GM12878 (cell line): ENCODE results near the gene MNAT1. TPM values are rescaled to one million over a fixed set of nuclear protein-coding genes. Genes with fewer than 3 reads are reported as not detected.
A peak's percentile ranks its signal among the peaks of the same experiment; 100 is the strongest.

Experiments
- ATAC-seq: fragments of 200-7000 bp; cut with Tn5 transposase; 3 replicates; pipeline ENCODE4 v1.9.1; 2020; ENCODE audit warnings: mild to moderate bottlenecking, moderate library complexity
- BruUV-seq: library from RNA; stranded (reverse); fragments of 400-500 nt; replicated peaks from 2 replicates; lab custom pipeline; 2021; lab: Mats Ljungman, UMichigan
- CTCF ChIA-PET: fragments of 300-600 bp; sonication (Branson Sonifier 250); formaldehyde crosslinking; extraction: SDS; loops from one replicate; lab custom pipeline; 2021; ENCODE audit warnings: inconsistent platforms; lab: Yijun Ruan, JAX
- POLR2A ChIA-PET: fragments of 350-600 bp; formaldehyde crosslinking; extraction: SDS; loops from one replicate; lab custom pipeline; 2021; ENCODE audit warnings: inconsistent platforms; lab: Charles Lee
- RAD21 ChIA-PET: fragments of 300-600 bp; sonication (Branson Sonifier 250); formaldehyde crosslinking; loops from one replicate; lab custom pipeline; 2023; ENCODE audit warnings: antibody characterized with exemption; ENCODE audit not compliant: unreplicated experiment; lab: Charles Lee
- SMC1A ChIA-PET: fragments of 300-600 bp; sonication (Branson Sonifier 250); formaldehyde crosslinking; loops from one replicate; lab custom pipeline; 2023; ENCODE audit not compliant: unreplicated experiment, uncharacterized antibody; lab: Charles Lee
- DNase-seq: peaks from one replicate; pipeline ENCODE4 v3.0.0-alpha.2; 2011; ENCODE audit warnings: low read depth, low spot score
- FAIRE-seq: peaks from 3 replicates; lab custom pipeline; 2011; peaks lifted over from hg19 to GRCh38; lab: Jason Lieb, UNC
- H2AFZ ChIP-seq: 2 replicates; pipeline ENCODE4 v1.6.0; 2011; ENCODE audit warnings: low read depth, low read length, control low read depth; ENCODE audit not compliant: control insufficient read depth
- H3K27ac ChIP-seq: 2 replicates; pipeline ENCODE4 v1.5.1; 2011; ENCODE audit warnings: control low read depth; ENCODE audit not compliant: control insufficient read depth, insufficient read depth
- H3K27me3 ChIP-seq, 2 experiments: replicated peaks in 1 of 2; 2 replicates each; pipeline versions ENCODE4 v1.6.0 to v1.6.1; 2011; ENCODE audit warnings: low read length in 1 of 2; ENCODE audit not compliant: control insufficient read depth in 2 of 2, insufficient read depth in 2 of 2
- H3K36me3 ChIP-seq, 2 experiments: 2 replicates each; pipeline ENCODE4 v1.5.1; 2011; ENCODE audit warnings: low read length in 1 of 2; ENCODE audit not compliant: control insufficient read depth in 2 of 2, insufficient read depth in 2 of 2
- H3K4me1 ChIP-seq: 2 replicates; pipeline ENCODE4 v1.6.1; 2011; ENCODE audit warnings: mild to moderate bottlenecking, low read length, moderate library complexity, mixed read lengths; ENCODE audit not compliant: control insufficient read depth, insufficient read depth
- H3K4me2 ChIP-seq: 2 replicates; pipeline ENCODE4 v1.6.0; 2011; ENCODE audit warnings: control low read depth; ENCODE audit not compliant: control insufficient read depth, insufficient read depth
- H3K4me3 ChIP-seq: fragments of 200-600 bp; sonication (generic); 2 replicates; pipeline ENCODE4 v1.5.1; 2016
- H3K79me2 ChIP-seq: 2 replicates; pipeline ENCODE4 v1.6.0; 2011; ENCODE audit warnings: low read length; ENCODE audit not compliant: control insufficient read depth, insufficient read depth
- H3K9ac ChIP-seq: 2 replicates; pipeline ENCODE4 v1.8.0; 2011; ENCODE audit warnings: low read length, control low read depth, mixed read lengths; ENCODE audit not compliant: control insufficient read depth, insufficient read depth
- H3K9me3 ChIP-seq: replicated peaks from 3 replicates; pipeline ENCODE4 v1.5.1; 2011; ENCODE audit warnings: mild to moderate bottlenecking, low read length; ENCODE audit not compliant: control insufficient read depth, insufficient read depth
- H4K20me1 ChIP-seq: 2 replicates; pipeline ENCODE4 v1.6.0; 2011; ENCODE audit not compliant: control insufficient read depth, insufficient read depth
- ATF3 ChIP-seq: IDR thresholded peaks from 2 replicates; pipeline ENCODE4 v1.6.1; 2011; ENCODE audit warnings: low read depth, mild to moderate bottlenecking, low read length, moderate library complexity, borderline replicate concordance; ENCODE audit errors: extremely low read depth
- BCL3 ChIP-seq: IDR thresholded peaks from 2 replicates; pipeline ENCODE4 v1.6.1; 2011; ENCODE audit warnings: borderline replicate concordance, low read depth, mild to moderate bottlenecking, moderate library complexity, low read length; ENCODE audit not compliant: insufficient read depth, poor library complexity, severe bottlenecking
- BMI1 ChIP-seq: fragments of 450-650 bp; IDR thresholded peaks from 2 replicates; pipeline ENCODE4 v1.6.1; 2016; ENCODE audit warnings: mild to moderate bottlenecking, moderate library complexity, borderline replicate concordance
- CREM ChIP-seq: IDR thresholded peaks from 2 replicates; pipeline ENCODE4 v1.6.1; 2014; ENCODE audit warnings: antibody characterized with exemption, low read depth
- EZH2 ChIP-seq: IDR thresholded peaks from 2 replicates; pipeline ENCODE4 v1.6.1; 2012; ENCODE audit warnings: low read depth, mild to moderate bottlenecking, control low read depth, inconsistent platforms, low read length, borderline replicate concordance; ENCODE audit not compliant: control insufficient read depth
- HDAC6 ChIP-seq: fragments of 200-600 bp; sonication (generic); IDR thresholded peaks from one replicate; pipeline ENCODE4 v1.8.0; 2017; ENCODE audit warnings: antibody characterized with exemption; ENCODE audit not compliant: unreplicated experiment
- IKZF2 ChIP-seq, 2 experiments: fragments of 450-650 bp; IDR thresholded peaks; 2 replicates each; pipeline ENCODE4 v1.6.1; 2017; ENCODE audit warnings: mild to moderate bottlenecking in 2 of 2, moderate library complexity in 2 of 2
- KDM1A ChIP-seq: fragments of 200-600 bp; sonication (generic); IDR thresholded peaks from 2 replicates; pipeline ENCODE4 v1.6.1; 2016; ENCODE audit warnings: borderline replicate concordance
- LARP7 ChIP-seq: fragments of 450-650 bp; IDR thresholded peaks from 2 replicates; pipeline ENCODE4 v1.6.1; 2017; ENCODE audit warnings: mild to moderate bottlenecking
- NFIC ChIP-seq: IDR thresholded peaks from 2 replicates; pipeline ENCODE4 v1.6.1; 2012; ENCODE audit warnings: low read depth, mild to moderate bottlenecking, inconsistent platforms, low read length, moderate library complexity
- NR2F1 ChIP-seq: fragments of 450-650 bp; conservative IDR thresholded peaks from 2 replicates; pipeline ENCODE4 v1.6.1; 2017; ENCODE audit warnings: mild to moderate bottlenecking
- PML ChIP-seq: IDR thresholded peaks from 2 replicates; pipeline ENCODE4 v1.6.1; 2012; ENCODE audit warnings: low read length, inconsistent platforms
- RELA ChIP-seq: fragments of 450-650 bp; IDR thresholded peaks from 2 replicates; pipeline ENCODE4 v1.8.0; 2014; ENCODE audit warnings: borderline replicate concordance; ENCODE audit not compliant: partially characterized antibody
- TBL1XR1 ChIP-seq: IDR thresholded peaks from 2 replicates; pipeline ENCODE4 v1.6.1; 2012; ENCODE audit warnings: low read depth, low read length, improper control_type of control experiment
- ZNF207 ChIP-seq: fragments of 450-650 bp; IDR thresholded peaks from 2 replicates; pipeline ENCODE4 v1.6.1; 2014; ENCODE audit warnings: antibody characterized with exemption, mild to moderate bottlenecking, borderline replicate concordance
- ZNF274 ChIP-seq: IDR thresholded peaks from one replicate; pipeline ENCODE4 v1.8.0; 2011; ENCODE audit not compliant: insufficient read length, insufficient read depth
- ZNF384 ChIP-seq: IDR thresholded peaks from 2 replicates; pipeline ENCODE4 v1.6.1; 2012; ENCODE audit warnings: low read depth, mild to moderate bottlenecking, low read length, improper control_type of control experiment, borderline replicate concordance
- WGBS: methylation state at CpG from one replicate; pipeline ENCODE4 v1.1.6; 2016; ENCODE audit warnings: low lambda C conversion rate; ENCODE audit not compliant: insufficient replicate concordance, insufficient coverage; ENCODE audit errors: missing lambda C conversion rate; 5-methylcytosine and 5-hydroxymethylcytosine counted together
- in situ Hi-C: fragments of 300-500 bp; cut with MboI; formaldehyde crosslinking; loops from 9 replicates; pipeline ENCODE4 v1.14.3; 2018; ENCODE audit warnings: mixed read lengths
- intact Hi-C: fragments of 100-400 bp; cut with micrococcal nuclease; formaldehyde crosslinking; loops from one replicate; pipeline ENCODE4 v1.14.2; 2022; ENCODE audit not compliant: unreplicated experiment
- polyA plus RNA-seq, 11 experiments: library from polyadenylated mRNA; depleted of rRNA in 4 of 11; unstranded in 6 of 11; stranded (reverse) in 5 of 11; fragments of >200 nt; fragmentation: Nextera tagmentation in 4 of 11; fragmentation: Illumina TruSeq in 1 of 11; extraction: Ambion mirVana in 4 of 11; extraction: Trizol in 1 of 11; gene quantifications; 1 replicate in 1 of 11; 2 replicates in 10 of 11; pipeline versions ENCODE4 v1.2.1 to v1.2.3, GENCODE V29; 2011 to 2016; ENCODE audit warnings: inconsistent platforms in 2 of 11, missing spikeins in 2 of 11, low read depth in 1 of 11
- total RNA-seq, 4 experiments: library from RNA; depleted of rRNA in 3 of 4; stranded (reverse); fragments of >200 nt in 3 of 4; fragmentation: Illumina TruSeq in 1 of 4; extraction: Trizol in 1 of 4; gene quantifications; 2 replicates each; pipeline versions ENCODE4 v1.2.1 to v1.2.3, GENCODE V29; 2013 to 2021
- TF ChIP-seq, protein P1 (sequence below): fragments of 450-650 bp; formaldehyde crosslinking; IDR thresholded peaks from 2 replicates; pipeline ENCODE4 v1.5.0; 2022; ENCODE audit warnings: mild to moderate bottlenecking, missing genetic modification characterization
- TF ChIP-seq, protein P2 (sequence below): fragments of 450-650 bp; conservative IDR thresholded peaks from 2 replicates; pipeline ENCODE4 v1.6.1; 2017; ENCODE audit warnings: mild to moderate bottlenecking, moderate library complexity

MNAT1 gene
- total and polyA plus RNA-seq, 10 of the 15 experiments (the other 5 are each of a cell fraction or from before 2014, with no cell fraction given), result 26.5 to 67.4 (median 40.8) TPM

DNA sequence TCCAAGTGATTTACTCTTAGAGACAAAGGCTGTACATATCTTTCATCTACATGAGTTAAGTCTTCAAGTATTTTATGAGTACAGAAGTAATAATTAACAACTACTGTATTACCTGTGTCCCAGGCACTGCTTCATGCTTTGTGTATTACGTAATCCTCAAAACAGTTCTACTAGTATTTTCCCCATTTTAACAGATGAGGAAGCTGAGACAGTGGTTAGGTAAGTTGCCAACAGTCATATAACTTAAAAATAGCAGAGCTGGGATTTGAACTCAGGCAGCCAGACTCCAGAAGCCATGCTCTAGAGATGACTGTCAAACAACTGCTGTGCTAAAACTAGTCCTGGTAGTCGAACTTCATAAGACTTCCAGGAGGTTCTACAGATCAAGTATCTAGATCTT lies 235.6 kb downstream of the MNAT1 start:
- CTCF ChIA-PET, result interaction anchor here (0.7 kb wide), 1 partner anchor 347 kb away, joined by 3 read pairs; no protein-coding TSS in a partner anchor
- BruUV-seq, result no TSS peak
- POLR2A ChIA-PET, result no interaction called here

More for the DNA sequence above, 235.6 kb downstream of the MNAT1 start:
- intact Hi-C loops, result no loop called here
- H4K20me1 ChIP-seq, result no peaks in the 10 kb centered on the region
- no peak for DNase-seq
- RAD21 ChIA-PET, result no interaction called here
- SMC1A ChIA-PET, result interaction anchor here (0.8 kb wide), 1 partner anchor 16 kb away, joined by 3 read pairs; no protein-coding TSS in a partner anchor
- 70% methylated on average over 2 of the region's 2 CpGs for WGBS
- in situ Hi-C loops, result no loop called here
- H3K4me1 ChIP-seq, result no peaks in the 10 kb centered on the region
- no peaks in the 10 kb centered on the region for H3K79me2 ChIP-seq
- no peaks in the 10 kb centered on the region for H3K27me3 ChIP-seq
- H3K27ac ChIP-seq, result no peak overlapping the region
- TF ChIP-seq RELA (no peak), CREM (no peak), ZNF274 (no peak), BCL3 (no peak), PML (no peak), BMI1 (no peak), NFIC (no peak), HDAC6 (no peak), KDM1A (no peak), ZNF384 (no peak), ATF3 (no peak), LARP7 (no peak), IKZF2 (IDR thresholded peaks at IDR 0.05) (no peak), NR2F1 (no peak), EZH2 (no peak), TBL1XR1 (no peak), ZNF207 (no peak)
- TF ChIP-seq, protein P1, sequence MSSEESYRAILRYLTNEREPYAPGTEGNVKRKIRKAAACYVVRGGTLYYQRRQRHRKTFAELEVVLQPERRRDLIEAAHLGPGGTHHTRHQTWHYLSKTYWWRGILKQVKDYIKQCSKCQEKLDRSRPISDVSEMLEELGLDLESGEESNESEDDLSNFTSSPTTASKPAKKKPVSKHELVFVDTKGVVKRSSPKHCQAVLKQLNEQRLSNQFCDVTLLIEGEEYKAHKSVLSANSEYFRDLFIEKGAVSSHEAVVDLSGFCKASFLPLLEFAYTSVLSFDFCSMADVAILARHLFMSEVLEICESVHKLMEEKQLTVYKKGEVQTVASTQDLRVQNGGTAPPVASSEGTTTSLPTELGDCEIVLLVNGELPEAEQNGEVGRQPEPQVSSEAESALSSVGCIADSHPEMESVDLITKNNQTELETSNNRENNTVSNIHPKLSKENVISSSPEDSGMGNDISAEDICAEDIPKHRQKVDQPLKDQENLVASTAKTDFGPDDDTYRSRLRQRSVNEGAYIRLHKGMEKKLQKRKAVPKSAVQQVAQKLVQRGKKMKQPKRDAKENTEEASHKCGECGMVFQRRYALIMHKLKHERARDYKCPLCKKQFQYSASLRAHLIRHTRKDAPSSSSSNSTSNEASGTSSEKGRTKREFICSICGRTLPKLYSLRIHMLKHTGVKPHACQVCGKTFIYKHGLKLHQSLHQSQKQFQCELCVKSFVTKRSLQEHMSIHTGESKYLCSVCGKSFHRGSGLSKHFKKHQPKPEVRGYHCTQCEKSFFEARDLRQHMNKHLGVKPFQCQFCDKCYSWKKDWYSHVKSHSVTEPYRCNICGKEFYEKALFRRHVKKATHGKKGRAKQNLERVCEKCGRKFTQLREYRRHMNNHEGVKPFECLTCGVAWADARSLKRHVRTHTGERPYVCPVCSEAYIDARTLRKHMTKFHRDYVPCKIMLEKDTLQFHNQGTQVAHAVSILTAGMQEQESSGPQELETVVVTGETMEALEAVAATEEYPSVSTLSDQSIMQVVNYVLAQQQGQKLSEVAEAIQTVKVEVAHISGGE (CRISPR knock-in tag), result no peak
- TF ChIP-seq, protein P2, sequence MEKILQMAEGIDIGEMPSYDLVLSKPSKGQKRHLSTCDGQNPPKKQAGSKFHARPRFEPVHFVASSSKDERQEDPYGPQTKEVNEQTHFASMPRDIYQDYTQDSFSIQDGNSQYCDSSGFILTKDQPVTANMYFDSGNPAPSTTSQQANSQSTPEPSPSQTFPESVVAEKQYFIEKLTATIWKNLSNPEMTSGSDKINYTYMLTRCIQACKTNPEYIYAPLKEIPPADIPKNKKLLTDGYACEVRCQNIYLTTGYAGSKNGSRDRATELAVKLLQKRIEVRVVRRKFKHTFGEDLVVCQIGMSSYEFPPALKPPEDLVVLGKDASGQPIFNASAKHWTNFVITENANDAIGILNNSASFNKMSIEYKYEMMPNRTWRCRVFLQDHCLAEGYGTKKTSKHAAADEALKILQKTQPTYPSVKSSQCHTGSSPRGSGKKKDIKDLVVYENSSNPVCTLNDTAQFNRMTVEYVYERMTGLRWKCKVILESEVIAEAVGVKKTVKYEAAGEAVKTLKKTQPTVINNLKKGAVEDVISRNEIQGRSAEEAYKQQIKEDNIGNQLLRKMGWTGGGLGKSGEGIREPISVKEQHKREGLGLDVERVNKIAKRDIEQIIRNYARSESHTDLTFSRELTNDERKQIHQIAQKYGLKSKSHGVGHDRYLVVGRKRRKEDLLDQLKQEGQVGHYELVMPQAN, result no peak
- no peaks in the 10 kb centered on the region; a peak in 1 of 4 replicates for H3K36me3 ChIP-seq
- H3K9me3 ChIP-seq, result no peaks in the 10 kb centered on the region
- no peak overlapping the region for H3K9ac ChIP-seq
- no peak for ATAC-seq
- FAIRE-seq, result peak; percentile 38
- no peak overlapping the region for H3K4me3 ChIP-seq
- H3K4me2 ChIP-seq, result no peak overlapping the region
- H2AFZ ChIP-seq, result no peak overlapping the region
